Measurements from ENCODE around the gene C2CD4B. TPM values are rescaled to one million over a fixed set of nuclear protein-coding genes. Genes with fewer than 3 reads are reported as not detected.
A peak's percentile ranks its signal among the peaks of the same experiment; 100 is the strongest.

Gene C2CD4B
- total RNA-seq, 1 donor from 2014 or later = 3.5 TPM

DNA sequence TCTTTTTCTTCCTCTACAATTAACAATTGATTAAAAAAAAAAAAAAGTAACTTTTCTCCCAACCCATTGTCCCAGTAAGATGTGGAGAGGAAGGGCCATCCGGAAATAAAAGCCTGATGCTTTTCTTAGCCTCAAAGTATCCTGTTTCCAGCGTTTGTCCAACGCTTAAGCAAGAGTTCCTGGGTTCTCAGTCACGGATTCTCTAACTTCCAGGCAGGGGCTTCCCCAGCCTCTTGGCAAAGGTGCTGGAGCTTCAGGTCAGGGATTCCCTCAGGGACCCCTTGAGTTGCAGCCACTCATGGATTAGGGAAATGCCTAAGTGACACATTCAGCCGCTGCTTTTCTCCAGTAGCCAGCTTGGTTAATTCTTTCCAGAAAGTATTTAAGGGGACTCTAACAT lies 22.3 kb upstream of the C2CD4B start:
- Histone ChIP-seq H3K9me3 (no peaks in the 10 kb centered on the region), H3K36me3 (no peaks in the 10 kb centered on the region), H3K4me3 (no peak overlapping the region), H3K27me3 (no peaks in the 10 kb centered on the region), H3K27ac (no peak overlapping the region), H3K4me1 (no peaks in the 10 kb centered on the region)
- ATAC-seq (no peak), DNase-seq (no peak)
- intact Hi-C loops (cut with DNase I) = no loop called here
- TF ChIP-seq, protein P1, sequence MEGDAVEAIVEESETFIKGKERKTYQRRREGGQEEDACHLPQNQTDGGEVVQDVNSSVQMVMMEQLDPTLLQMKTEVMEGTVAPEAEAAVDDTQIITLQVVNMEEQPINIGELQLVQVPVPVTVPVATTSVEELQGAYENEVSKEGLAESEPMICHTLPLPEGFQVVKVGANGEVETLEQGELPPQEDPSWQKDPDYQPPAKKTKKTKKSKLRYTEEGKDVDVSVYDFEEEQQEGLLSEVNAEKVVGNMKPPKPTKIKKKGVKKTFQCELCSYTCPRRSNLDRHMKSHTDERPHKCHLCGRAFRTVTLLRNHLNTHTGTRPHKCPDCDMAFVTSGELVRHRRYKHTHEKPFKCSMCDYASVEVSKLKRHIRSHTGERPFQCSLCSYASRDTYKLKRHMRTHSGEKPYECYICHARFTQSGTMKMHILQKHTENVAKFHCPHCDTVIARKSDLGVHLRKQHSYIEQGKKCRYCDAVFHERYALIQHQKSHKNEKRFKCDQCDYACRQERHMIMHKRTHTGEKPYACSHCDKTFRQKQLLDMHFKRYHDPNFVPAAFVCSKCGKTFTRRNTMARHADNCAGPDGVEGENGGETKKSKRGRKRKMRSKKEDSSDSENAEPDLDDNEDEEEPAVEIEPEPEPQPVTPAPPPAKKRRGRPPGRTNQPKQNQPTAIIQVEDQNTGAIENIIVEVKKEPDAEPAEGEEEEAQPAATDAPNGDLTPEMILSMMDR (IDR thresholded peaks at IDR 0.05) = no peak

GRCh38 chr15:62186578-62186977 lies 21.5 kb upstream of the C2CD4B start:
- DNase-seq = no peak
- H3K27me3 ChIP-seq = no peaks in the 10 kb centered on the region
- no peaks in the 10 kb centered on the region for H3K4me1 ChIP-seq
- H3K4me3 ChIP-seq = no peak overlapping the region
- H3K36me3 ChIP-seq = no peaks in the 10 kb centered on the region
- H3K27ac ChIP-seq = no peak overlapping the region
- no peak for ATAC-seq
- H3K9me3 ChIP-seq = no peaks in the 10 kb centered on the region
- intact Hi-C loops (cut with DNase I) = no loop called here
- TF ChIP-seq, protein P1 (IDR thresholded peaks at IDR 0.05) = no peak

DNA sequence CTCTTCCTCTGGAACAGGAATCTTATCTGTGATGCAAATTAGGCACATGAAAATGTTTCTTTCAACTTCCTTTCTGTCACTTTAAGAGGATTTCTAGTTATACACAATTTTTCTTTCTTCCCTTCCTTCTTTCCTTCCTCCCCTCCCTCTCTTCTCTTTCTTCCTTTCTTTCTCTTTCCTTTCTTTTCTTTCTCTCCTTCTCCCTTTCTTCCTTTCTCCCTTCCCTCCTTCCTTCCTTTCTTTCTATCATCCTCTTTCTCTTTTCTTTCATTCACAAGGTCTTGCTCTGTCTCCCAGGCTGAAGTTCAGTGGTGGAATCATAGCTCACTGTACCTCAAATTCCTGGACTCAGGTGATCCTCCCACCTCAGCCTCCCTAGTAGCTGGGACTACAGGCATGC lies 18.0 kb upstream of the C2CD4B start:
- Histone ChIP-seq H3K4me3 (no peak overlapping the region), H3K9me3 (no peaks in the 10 kb centered on the region), H3K4me1 (no peaks in the 10 kb centered on the region), H3K27ac (no peak overlapping the region), H3K36me3 (no peaks in the 10 kb centered on the region), H3K27me3 (no peaks in the 10 kb centered on the region)
- DNase-seq = no peak
- intact Hi-C loops (cut with DNase I) = no loop called here
- no peak for ATAC-seq
- TF ChIP-seq, protein P1 (IDR thresholded peaks at IDR 0.05) = no peak

DNA sequence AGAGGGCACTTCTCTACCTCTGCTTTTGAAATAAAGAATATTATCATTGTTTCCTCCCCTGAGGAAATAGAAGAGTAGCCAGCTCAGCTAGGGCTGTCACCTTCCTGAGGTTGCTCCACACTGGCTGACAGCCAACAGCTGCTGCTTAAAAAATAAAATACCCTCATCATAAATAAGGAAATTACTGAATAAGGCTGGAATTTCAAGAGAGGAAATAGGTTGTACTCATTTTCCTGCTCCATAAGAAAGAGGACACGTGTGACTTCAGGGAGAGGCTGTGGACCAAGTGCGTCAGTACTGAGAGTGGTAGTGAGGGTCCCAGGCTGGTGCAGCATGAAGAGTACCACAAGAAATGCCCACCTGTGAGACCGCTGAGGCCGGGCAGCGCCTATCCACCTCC lies 8.1 kb upstream of the C2CD4B start:
- Histone ChIP-seq H3K4me3 (no peak overlapping the region), H3K4me1 (peaks cover 9% of the 10 kb centered on the region), H3K9me3 (no peaks in the 10 kb centered on the region), H3K27ac (peak overlapping the region; percentile 67), H3K36me3 (no peaks in the 10 kb centered on the region), H3K27me3 (no peaks in the 10 kb centered on the region)
- DNase-seq (no peak), ATAC-seq (peak; percentile 52)
- intact Hi-C loops (cut with DNase I) = no loop called here
- TF ChIP-seq, protein P1 (IDR thresholded peaks at IDR 0.05) = no peak

- Histone ChIP-seq H3K27ac (no peak overlapping the region), H3K27me3 (no peaks in the 10 kb centered on the region), H3K4me1 (peaks cover 9% of the 10 kb centered on the region), H3K9me3 (no peaks in the 10 kb centered on the region), H3K4me3 (no peak overlapping the region), H3K36me3 (no peaks in the 10 kb centered on the region)
- DNase-seq (no peak), ATAC-seq (no peak)
- intact Hi-C loops (cut with DNase I) = no loop called here
- TF ChIP-seq, protein P1 (IDR thresholded peaks at IDR 0.05) = no peak
These were observed 6.8 kb upstream of the C2CD4B start for GRCh38 chr15:62171882-62172281.

- Histone ChIP-seq H3K4me1 (peaks cover 8% of the 10 kb centered on the region), H3K27ac (no peak overlapping the region), H3K4me3 (peak overlapping the region; percentile 51), H3K9me3 (no peaks in the 10 kb centered on the region), H3K36me3 (no peaks in the 10 kb centered on the region), H3K27me3 (peaks cover 26% of the 10 kb centered on the region)
- ATAC-seq (no peak), DNase-seq (no peak)
- intact Hi-C loops (cut with DNase I) = no loop called here
- TF ChIP-seq, protein P1 (IDR thresholded peaks at IDR 0.05) = no peak
These were observed 799 bp upstream of the C2CD4B start for GRCh38 chr15:62165793-62166375.

Data from upper lobe of right lung (tissue), 1 donor.